H1 (cell line): ENCODE results near the gene SLCO2A1. TPM values are rescaled to one million over a fixed set of nuclear protein-coding genes. Genes with fewer than 3 reads are reported as not detected.

Experiments used
- CTCF ChIA-PET: fragments of 300-600 bp; sonication (Branson Sonifier 250); formaldehyde crosslinking; loops from one replicate; lab custom pipeline; 2021; ENCODE audit not compliant: partially characterized antibody; lab: Charles Lee
- POLR2A ChIA-PET: fragments of 300-600 bp; sonication (Branson Sonifier 250); formaldehyde crosslinking; loops from one replicate; lab custom pipeline; 2021; ENCODE audit warnings: inconsistent platforms; ENCODE audit not compliant: partially characterized antibody; lab: Charles Lee
- DNase-seq, 2 experiments: peaks; one replicate each; pipeline versions ENCODE4 v3.0.0 to v3.0.0-alpha.2; 2010 to 2022; ENCODE audit warnings: low spot score in 2 of 2, low read depth in 1 of 2, mixed read lengths in 1 of 2
- FAIRE-seq: peaks from 2 replicates; lab custom pipeline; 2011; peaks lifted over from hg19 to GRCh38; lab: Jason Lieb, UNC
- H2AFZ ChIP-seq: 2 replicates; pipeline ENCODE4 v1.8.1; 2012; ENCODE audit warnings: low read length, inconsistent platforms
- H2AK5ac ChIP-seq: 2 replicates; pipeline ENCODE4 v1.6.1; 2013; ENCODE audit warnings: low read depth, low read length
- H2BK120ac ChIP-seq: replicated peaks from 2 replicates; pipeline ENCODE3; 2013; ENCODE audit warnings: low read depth, low read length, inconsistent platforms
- H2BK12ac ChIP-seq: 2 replicates; pipeline ENCODE4 v1.6.1; 2013; ENCODE audit warnings: low read depth, low read length
- H2BK15ac ChIP-seq: 2 replicates; pipeline ENCODE4 v1.6.1; 2013; ENCODE audit warnings: low read length
- H2BK20ac ChIP-seq: 2 replicates; pipeline ENCODE4 v1.6.1; 2013; ENCODE audit warnings: low read length
- H2BK5ac ChIP-seq: 2 replicates; pipeline ENCODE4 v1.6.1; 2013; ENCODE audit warnings: low read depth, low read length
- H3K14ac ChIP-seq: 2 replicates; pipeline ENCODE4 v1.6.1; 2013; ENCODE audit warnings: inconsistent platforms; ENCODE audit not compliant: insufficient read length
- H3K18ac ChIP-seq: 2 replicates; pipeline ENCODE4 v1.6.1; 2013; ENCODE audit warnings: low read length; ENCODE audit errors: extremely low read depth
- H3K23ac ChIP-seq: 2 replicates; pipeline ENCODE4 v1.6.1; 2013; ENCODE audit warnings: inconsistent platforms; ENCODE audit not compliant: insufficient read length
- H3K23me2 ChIP-seq: 2 replicates; pipeline ENCODE4 v1.6.1; 2013; ENCODE audit warnings: low read depth, low read length
- H3K27ac ChIP-seq: 2 replicates; pipeline ENCODE4 v1.6.1; 2011; ENCODE audit warnings: low read depth, low read length, inconsistent platforms
- H3K27me3 ChIP-seq, 4 experiments: replicated peaks in 1 of 4; 1 replicate in 1 of 4; 2 replicates in 3 of 4; pipeline versions ENCODE4 v1.6.1 to v1.8.1; 2011 to 2013; ENCODE audit warnings: low read length in 3 of 4, mild to moderate bottlenecking in 3 of 4, inconsistent platforms in 2 of 4, mixed read lengths in 2 of 4, moderate library complexity in 1 of 4; ENCODE audit not compliant: control insufficient read depth in 3 of 4, insufficient read depth in 3 of 4; ENCODE audit errors: extremely low read depth in 1 of 4
- H3K36me3 ChIP-seq, 4 experiments: 2 replicates each; pipeline versions ENCODE4 v1.6.1 to v1.8.1; 2011 to 2013; ENCODE audit warnings: mild to moderate bottlenecking in 4 of 4, low read length in 3 of 4, moderate library complexity in 2 of 4, control low read depth in 1 of 4, inconsistent platforms in 1 of 4; ENCODE audit not compliant: insufficient read depth in 4 of 4, control insufficient read depth in 2 of 4
- H3K4ac ChIP-seq: replicated peaks from 2 replicates; pipeline ENCODE3; 2013; ENCODE audit warnings: low read length, low read depth, mixed read lengths, inconsistent platforms; ENCODE audit not compliant: insufficient read length
- H3K4me1 ChIP-seq, 4 experiments: replicated peaks in 1 of 4; 1 replicate in 1 of 4; 2 replicates in 3 of 4; pipeline versions ENCODE4 v1.6.1 to v1.8.1; 2011 to 2013; ENCODE audit warnings: low read length in 3 of 4, inconsistent platforms in 2 of 4, mixed read lengths in 1 of 4; ENCODE audit not compliant: insufficient read depth in 4 of 4, control insufficient read depth in 3 of 4
- H3K4me2 ChIP-seq, 2 experiments: 2 replicates each; pipeline versions ENCODE4 v1.6.1 to v1.8.1; 2011 to 2013; ENCODE audit warnings: low read depth in 2 of 2, low read length in 2 of 2, control low read depth in 1 of 2, inconsistent platforms in 1 of 2, mild to moderate bottlenecking in 1 of 2; ENCODE audit not compliant: insufficient read depth in 1 of 2
- H3K4me3 ChIP-seq, 4 experiments: fragments of 200-600, 300-600 bp in 1 of 4; sonication (generic), shearing (Covaris generic), sonication (Bioruptor Twin) in 1 of 4; 2 replicates each; pipeline versions ENCODE4 v1.5.1 to v1.8.1; 2011 to 2016; ENCODE audit warnings: low read length in 4 of 4, low read depth in 3 of 4, control low read depth in 2 of 4, inconsistent platforms in 2 of 4, mild to moderate bottlenecking in 2 of 4, mixed read lengths in 1 of 4, moderate library complexity in 1 of 4; ENCODE audit not compliant: insufficient read depth in 2 of 4; ENCODE audit errors: extremely low read depth in 1 of 4
- H3K56ac ChIP-seq: replicated peaks from 2 replicates; pipeline ENCODE3; 2013; ENCODE audit warnings: low read depth, mild to moderate bottlenecking, mixed read lengths, low read length, inconsistent platforms; ENCODE audit not compliant: insufficient read length
- H3K79me1 ChIP-seq: 2 replicates; pipeline ENCODE4 v1.6.1; 2013; ENCODE audit warnings: low read depth, low read length, control low read depth
- H3K79me2 ChIP-seq, 2 experiments: 2 replicates each; pipeline versions ENCODE4 v1.6.1 to v1.8.1; 2012 to 2013; ENCODE audit warnings: low read length in 2 of 2, mild to moderate bottlenecking in 2 of 2, inconsistent platforms in 1 of 2; ENCODE audit not compliant: insufficient read depth in 2 of 2, control insufficient read depth in 1 of 2
- H3K9ac ChIP-seq, 4 experiments: replicated peaks in 1 of 4; 1 replicate in 1 of 4; 2 replicates in 3 of 4; pipeline versions ENCODE4 v1.6.1 to v1.8.1; 2011 to 2013; ENCODE audit warnings: low read depth in 3 of 4, low read length in 3 of 4, control low read depth in 2 of 4, mild to moderate bottlenecking in 2 of 4, moderate library complexity in 2 of 4, inconsistent platforms in 1 of 4; ENCODE audit errors: extremely low read depth in 1 of 4
- H3K9me3 ChIP-seq, 2 experiments: 2 replicates each; pipeline versions ENCODE4 v1.6.1 to v1.8.1; 2012 to 2013; ENCODE audit warnings: mild to moderate bottlenecking in 2 of 2, moderate library complexity in 2 of 2, control low read depth in 1 of 2, inconsistent platforms in 1 of 2, low read depth in 1 of 2, low read length in 1 of 2, mixed read lengths in 1 of 2; ENCODE audit not compliant: insufficient read depth in 2 of 2
- H4K20me1 ChIP-seq, 2 experiments: replicated peaks in 1 of 2; 2 replicates each; pipeline versions ENCODE3 to v1.8.1; 2011 to 2013; ENCODE audit warnings: inconsistent platforms in 2 of 2, low read length in 2 of 2, mild to moderate bottlenecking in 1 of 2; ENCODE audit not compliant: insufficient read depth in 2 of 2, control insufficient read depth in 1 of 2
- H4K5ac ChIP-seq: 2 replicates; pipeline ENCODE4 v1.6.1; 2013; ENCODE audit warnings: low read length, low read depth, mixed read lengths, inconsistent platforms; ENCODE audit not compliant: insufficient read length
- H4K8ac ChIP-seq: 2 replicates; pipeline ENCODE4 v1.8.0; 2013; ENCODE audit warnings: mild to moderate bottlenecking, moderate library complexity, low read length, inconsistent platforms; ENCODE audit not compliant: insufficient read depth; ENCODE audit errors: extremely low read depth
- H4K91ac ChIP-seq: replicated peaks from 2 replicates; pipeline ENCODE3; 2013; ENCODE audit warnings: low read length, mixed read lengths, inconsistent platforms; ENCODE audit not compliant: insufficient read length
- BACH1 ChIP-seq: IDR thresholded peaks from 2 replicates; pipeline ENCODE4 v1.6.1; 2012; ENCODE audit warnings: low read length, improper control_type of control experiment
- BRCA1 ChIP-seq: IDR thresholded peaks from 2 replicates; pipeline ENCODE4 v1.6.1; 2012; ENCODE audit warnings: low read depth, low read length, improper control_type of control experiment
- CTCF ChIP-seq, 3 experiments: IDR thresholded peaks; 1 replicate in 2 of 3; 2 replicates in 1 of 3; pipeline versions ENCODE4 v1.5.1 to v1.6.1; 2011; ENCODE audit warnings: low read length in 3 of 3, mild to moderate bottlenecking in 3 of 3, inconsistent platforms in 2 of 3, low read depth in 1 of 3, moderate library complexity in 1 of 3; ENCODE audit not compliant: insufficient read depth in 1 of 3; ENCODE audit errors: control extremely low read depth in 1 of 3
- EP300 ChIP-seq, 2 experiments: IDR thresholded peaks; 1 replicate in 1 of 2; 2 replicates in 1 of 2; pipeline ENCODE4 v1.6.1; 2011 to 2012; ENCODE audit warnings: low read depth in 2 of 2, low read length in 2 of 2, mild to moderate bottlenecking in 2 of 2, borderline replicate concordance in 1 of 2, inconsistent platforms in 1 of 2, moderate library complexity in 1 of 2
- HDAC6 ChIP-seq: IDR thresholded peaks from one replicate; pipeline ENCODE4 v1.7.1; 2012; ENCODE audit warnings: low read depth, mild to moderate bottlenecking, inconsistent platforms, low read length, moderate library complexity
- JUN ChIP-seq: IDR thresholded peaks from 2 replicates; pipeline ENCODE4 v1.6.1; 2011; ENCODE audit warnings: low read depth, mild to moderate bottlenecking, improper control_type of control experiment, low read length
- NANOG ChIP-seq: IDR thresholded peaks from 2 replicates; pipeline ENCODE4 v1.6.1; 2011; ENCODE audit warnings: low read length, low read depth, mild to moderate bottlenecking, inconsistent platforms; ENCODE audit not compliant: insufficient read depth, poor library complexity, severe bottlenecking
- POLR2A ChIP-seq, 2 experiments: IDR thresholded peaks; 1 replicate in 1 of 2; 2 replicates in 1 of 2; pipeline ENCODE4 v1.6.1; 2011; ENCODE audit warnings: low read depth in 2 of 2, low read length in 2 of 2, mild to moderate bottlenecking in 2 of 2; ENCODE audit errors: control extremely low read depth in 1 of 2
- POU5F1 ChIP-seq: IDR thresholded peaks from 2 replicates; pipeline ENCODE4 v1.6.1; 2011; ENCODE audit warnings: low read depth, mild to moderate bottlenecking, low read length, moderate library complexity
- TAF1 ChIP-seq: IDR thresholded peaks from 2 replicates; pipeline ENCODE4 v1.6.1; 2011; ENCODE audit warnings: mild to moderate bottlenecking, low read depth, low read length
- ZNF274 ChIP-seq: IDR thresholded peaks from 2 replicates; pipeline ENCODE4 v1.7.0; 2012; ENCODE audit warnings: low read length, borderline replicate concordance; ENCODE audit errors: extremely low read depth
- WGBS, 2 experiments: shearing (Covaris generic) in 1 of 2; methylation state at CpG; one replicate each; pipeline versions ENCODE4 v1.1.6 to v1.1.7; 2013 to 2015; ENCODE audit warnings: low lambda C conversion rate in 2 of 2, mixed read lengths in 2 of 2, inconsistent platforms in 1 of 2, low coverage in 1 of 2, missing lambda C conversion rate in 1 of 2; ENCODE audit not compliant: insufficient replicate concordance in 2 of 2, insufficient coverage in 1 of 2, insufficient read length in 1 of 2; ENCODE audit errors: extremely low coverage in 1 of 2, missing lambda C conversion rate in 1 of 2; 5-methylcytosine and 5-hydroxymethylcytosine counted together
- polyA plus RNA-seq, 7 experiments: library from polyadenylated mRNA; depleted of rRNA in 3 of 7; stranded (reverse) in 5 of 7; unstranded in 2 of 7; fragments of >200 nt in 5 of 7; fragments of 200-250 nt in 2 of 7; gene quantifications; 1 replicate in 5 of 7; 2 replicates in 1 of 7; 4 replicates in 1 of 7; pipeline versions ENCODE4 v1.2.1 to v1.2.3, GENCODE V29; 2011 to 2013; ENCODE audit warnings: missing spikeins in 2 of 7, mixed read lengths in 2 of 7
- total RNA-seq: library from RNA; stranded (reverse); fragmentation: NEBNext Ultra II Directional; extraction: Animal tissue kit (Norgen Biotek cat#: 25700); gene quantifications from 2 replicates; pipeline ENCODE4 v1.2.1, GENCODE V29; 2021
- TF ChIP-seq, protein P1 (sequence below): IDR thresholded peaks from 2 replicates; pipeline ENCODE4 v1.6.1; 2011; ENCODE audit warnings: low read depth, mild to moderate bottlenecking, low read length; ENCODE audit not compliant: insufficient read depth

Gene SLCO2A1
- total and polyA plus RNA-seq, 2 of the 8 experiments (the other 6 are each of a cell fraction or from before 2014, with no cell fraction given): 1.1 to 2.3 TPM

- no peak for FAIRE-seq
- TF ChIP-seq CTCF (IDR thresholded peaks at IDR 0.05; ENCODE audit: control extremely low read depth in 1 of 3, insufficient read depth in 1 of 3, low read depth in 1 of 3, low read length in 3 of 3) (no peak), NANOG (no peak), EP300 (IDR thresholded peaks at IDR 0.05; ENCODE audit: borderline replicate concordance in 1 of 2, low read depth in 2 of 2, low read length in 2 of 2) (no peak), HDAC6 (no peak), POLR2A (IDR thresholded peaks at IDR 0.05; ENCODE audit: control extremely low read depth in 1 of 2, low read depth in 2 of 2, low read length in 2 of 2) (no peak), BACH1 (no peak), JUN (no peak), BRCA1 (no peak), ZNF274 (no peak), POU5F1 (no peak), TAF1 (no peak)
- TF ChIP-seq, protein P1, sequence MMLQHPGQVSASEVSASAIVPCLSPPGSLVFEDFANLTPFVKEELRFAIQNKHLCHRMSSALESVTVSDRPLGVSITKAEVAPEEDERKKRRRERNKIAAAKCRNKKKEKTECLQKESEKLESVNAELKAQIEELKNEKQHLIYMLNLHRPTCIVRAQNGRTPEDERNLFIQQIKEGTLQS: no peak
Observed at GRCh38 chr3:134003066-134003465, 26.7 kb downstream of the SLCO2A1 start.

More at GRCh38 chr3:134003066-134003465, 26.7 kb downstream of the SLCO2A1 start:
- Histone ChIP-seq H3K9me3 (no peaks in the 10 kb centered on the region; a peak in 1 of 4 replicates), H4K8ac (no peak overlapping the region), H2AFZ (no peak overlapping the region), H3K36me3 (no peaks in the 10 kb centered on the region), H3K79me1 (no peaks in the 10 kb centered on the region), H2BK120ac (no peak overlapping the region), H3K9ac (no peak overlapping the region), H3K27me3 (0 out of 7 replicates have a peak, but pooled peaks cover 0 to 2% (median 0%) of the 10 kb centered on the region in 4 experiments), H3K27ac (no peak overlapping the region), H3K4ac (no peak overlapping the region), H4K91ac (no peak overlapping the region), H3K18ac (no peak overlapping the region), H4K5ac (no peak overlapping the region), H3K23ac (no peak overlapping the region), H3K4me1 (no peaks in the 10 kb centered on the region), H3K23me2 (no peaks in the 10 kb centered on the region), H2BK15ac (no peak overlapping the region), H3K14ac (no peak overlapping the region), H2AK5ac (no peak overlapping the region), H3K4me2 (no peak overlapping the region), H2BK20ac (no peak overlapping the region), H3K4me3 (no peak overlapping the region), H2BK5ac (no peak overlapping the region), H2BK12ac (no peak overlapping the region), H3K56ac (no peak overlapping the region), H4K20me1 (no peaks in the 10 kb centered on the region), H3K79me2 (no peaks in the 10 kb centered on the region)
- 88% methylated on average over 5 of the region's 5 CpGs; no CpG with 5 or more reads in 1 of the 2 experiments for WGBS, 2 experiments
- no peak for DNase-seq
- POLR2A ChIA-PET: no interaction called here
- CTCF ChIA-PET: interaction anchor here (1.3 kb wide), 1 partner anchor 8 kb away, joined by 4 read pairs; no protein-coding TSS in a partner anchor
